IgD-negative memory B cell (primary cell): ENCODE data around the gene PCDHGA10. TPM values are rescaled to one million over a fixed set of nuclear protein-coding genes. Genes with fewer than 3 reads are reported as not detected.
"Not testable (repeated sequence)": the region's sequence is repeated elsewhere in the genome, so short reads cannot be mapped to it uniquely, and the experiment has no call there.

Experiments used
- H3K27ac Mint-ChIP-seq, 3 donors: one replicate each; pipeline ENCODE4 v1.8.0; 2020 to 2022; ENCODE audit warnings: mild to moderate bottlenecking in 3 of 3, mixed read lengths in 3 of 3, moderate library complexity in 1 of 3
- H3K27me3 Mint-ChIP-seq: one replicate; pipeline ENCODE4 v1.8.0; 2021; ENCODE audit warnings: mixed read lengths
- H3K36me3 Mint-ChIP-seq: one replicate; pipeline ENCODE4 v1.8.0; 2020; ENCODE audit warnings: mild to moderate bottlenecking, mixed read lengths
- H3K4me1 Mint-ChIP-seq, 3 donors: one replicate each; pipeline ENCODE4 v1.8.0; 2020 to 2022; ENCODE audit warnings: mixed read lengths in 3 of 3, mild to moderate bottlenecking in 1 of 3
- H3K4me3 Mint-ChIP-seq, 4 donors: one replicate each; pipeline ENCODE4 v1.8.0; 2020 to 2022; ENCODE audit warnings: mild to moderate bottlenecking in 4 of 4, mixed read lengths in 4 of 4, moderate library complexity in 3 of 4
- H3K9me3 Mint-ChIP-seq, 3 donors: one replicate each; pipeline ENCODE4 v1.8.0; 2020 to 2021; ENCODE audit warnings: mixed read lengths in 3 of 3, mild to moderate bottlenecking in 1 of 3
- polyA plus RNA-seq: library from polyadenylated mRNA; unstranded; fragments of 300-500 nt; fragmentation: Illumina TruSeq; gene quantifications from one replicate; pipeline ENCODE4 v1.2.3, GENCODE V29; 2021

Gene PCDHGA10
- polyA plus RNA-seq, 1 donor from 2014 or later = 0.15 TPM

GRCh38 chr5:141384471-141385267 lies 28.1 kb upstream of the PCDHGA10 start:
- peaks cover 28% of the 10 kb centered on the region for H3K27me3 Mint-ChIP-seq
- peaks cover 4 to 23% (median 8%) of the 10 kb centered on the region in 3 donors for H3K9me3 Mint-ChIP-seq
- H3K27ac Mint-ChIP-seq = no peak overlapping the region
- no peak overlapping the region for H3K4me3 Mint-ChIP-seq
- H3K36me3 Mint-ChIP-seq = peaks cover 1% of the 10 kb centered on the region
- H3K4me1 Mint-ChIP-seq = peaks cover 0 to 4% (median 2%) of the 10 kb centered on the region in 3 donors

- peak within 1 kb of the TSS in 2 of 3 donors; percentile 16 to 67 for H3K27ac Mint-ChIP-seq
- H3K9me3 Mint-ChIP-seq = peaks cover 8 to 33% (median 9%) of the 10 kb centered on the region in 3 donors
- H3K4me3 Mint-ChIP-seq = peak within 1 kb of the TSS; percentile 43 to 83 (median 60)
- not testable (repeated sequence) for H3K4me1 Mint-ChIP-seq, H3K36me3 Mint-ChIP-seq
- H3K27me3 Mint-ChIP-seq = peaks cover 37% of the 10 kb centered on the region
Measured at GRCh38 chr5:141387557-141388311, 25.1 kb upstream of the PCDHGA10 start, which contains the start of gene PCDHGB4. PCDHGB4 (plus strand) TSS chr5:141387698; CDS start chr5:141387885, 187 bp downstream.

- peaks cover 0 to 4% (median 2%) of the 10 kb centered on the region in 3 donors for H3K4me1 Mint-ChIP-seq
- H3K36me3 Mint-ChIP-seq = peaks cover 3% of the 10 kb centered on the region
- no peak overlapping the region for H3K4me3 Mint-ChIP-seq
- H3K27ac Mint-ChIP-seq = peak overlapping the region in 2 of 3 donors; percentile 16 to 48
- H3K27me3 Mint-ChIP-seq = peaks cover 29% of the 10 kb centered on the region
- peaks cover 10 to 36% (median 11%) of the 10 kb centered on the region in 3 donors for H3K9me3 Mint-ChIP-seq
Measured at GRCh38 chr5:141388661-141389060, 24.1 kb upstream of the PCDHGA10 start.

GRCh38 chr5:141389153-141390042 lies 23.4 kb upstream of the PCDHGA10 start:
- peaks cover 10 to 41% (median 13%) of the 10 kb centered on the region in 3 donors for H3K9me3 Mint-ChIP-seq
- peaks cover 32% of the 10 kb centered on the region for H3K27me3 Mint-ChIP-seq
- H3K27ac Mint-ChIP-seq = peak overlapping the region in 2 of 3 donors; percentile 16 to 57
- H3K4me3 Mint-ChIP-seq = peak overlapping the region in 1 of 4 donors; percentile 84
- H3K36me3 Mint-ChIP-seq = peaks cover 3% of the 10 kb centered on the region
- peaks cover 0 to 4% (median 2%) of the 10 kb centered on the region in 3 donors for H3K4me1 Mint-ChIP-seq

DNA sequence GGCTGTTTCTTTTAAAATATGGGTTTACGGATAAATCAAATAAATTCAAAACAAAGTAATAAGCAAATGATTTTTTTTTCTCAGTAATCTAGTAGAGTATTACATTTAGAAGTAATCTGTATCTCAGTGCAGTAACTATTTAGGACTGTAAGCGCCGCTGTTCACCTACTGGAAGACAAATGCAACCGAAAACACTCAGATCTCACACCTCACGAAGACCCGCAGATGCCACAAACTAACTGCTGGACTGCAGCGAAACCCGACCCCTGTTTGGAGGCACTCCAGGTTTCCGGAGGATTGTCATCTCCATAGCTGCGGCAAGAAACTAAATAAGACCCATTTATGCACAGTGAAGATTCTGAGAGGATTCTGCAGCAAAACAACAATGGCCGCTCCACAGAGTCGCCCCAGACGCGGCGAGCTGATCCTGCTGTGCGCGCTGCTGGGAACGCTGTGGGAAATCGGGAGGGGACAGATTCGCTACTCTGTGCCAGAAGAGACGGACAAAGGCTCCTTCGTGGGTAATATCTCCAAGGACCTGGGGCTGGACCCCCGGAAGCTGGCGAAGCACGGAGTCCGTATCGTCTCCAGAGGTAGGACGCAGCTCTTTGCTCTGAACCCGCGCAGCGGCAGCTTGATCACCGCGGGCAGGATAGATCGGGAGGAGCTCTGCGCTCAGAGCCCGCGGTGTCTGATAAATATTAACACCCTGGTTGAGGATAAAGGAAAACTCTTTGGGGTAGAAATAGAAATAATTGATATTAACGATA lies 20.2 kb upstream of the PCDHGA10 start, which contains the start of gene PCDHGA8:
Gene PCDHGA8, plus strand, starts transcription at position 205 of the 770 bp plus-strand sequence. Its CDS starts 181 bp downstream, at position 386.
- Mint-ChIP-seq H3K9me3 (peaks cover 10 to 27% (median 22%) of the 10 kb centered on the region in 3 donors), H3K36me3 (peaks cover 3% of the 10 kb centered on the region), H3K4me1 (peaks cover 0 to 4% (median 2%) of the 10 kb centered on the region in 3 donors), H3K27me3 (peaks cover 32% of the 10 kb centered on the region), H3K4me3 (no peak within 1 kb of the TSS), H3K27ac (peak within 1 kb of the TSS in 2 of 3 donors; percentile 53 to 76)

GRCh38 chr5:141393267-141393666 lies 19.5 kb upstream of the PCDHGA10 start:
- H3K27me3 Mint-ChIP-seq = peaks cover 32% of the 10 kb centered on the region
- H3K27ac Mint-ChIP-seq = peak overlapping the region in 1 of 3 donors; percentile 62
- peaks cover 10 to 26% (median 22%) of the 10 kb centered on the region in 3 donors for H3K9me3 Mint-ChIP-seq
- H3K4me3 Mint-ChIP-seq = no peak overlapping the region
- H3K4me1 Mint-ChIP-seq = peaks cover 0 to 4% (median 2%) of the 10 kb centered on the region in 3 donors
- H3K36me3 Mint-ChIP-seq = peaks cover 3% of the 10 kb centered on the region

DNA sequence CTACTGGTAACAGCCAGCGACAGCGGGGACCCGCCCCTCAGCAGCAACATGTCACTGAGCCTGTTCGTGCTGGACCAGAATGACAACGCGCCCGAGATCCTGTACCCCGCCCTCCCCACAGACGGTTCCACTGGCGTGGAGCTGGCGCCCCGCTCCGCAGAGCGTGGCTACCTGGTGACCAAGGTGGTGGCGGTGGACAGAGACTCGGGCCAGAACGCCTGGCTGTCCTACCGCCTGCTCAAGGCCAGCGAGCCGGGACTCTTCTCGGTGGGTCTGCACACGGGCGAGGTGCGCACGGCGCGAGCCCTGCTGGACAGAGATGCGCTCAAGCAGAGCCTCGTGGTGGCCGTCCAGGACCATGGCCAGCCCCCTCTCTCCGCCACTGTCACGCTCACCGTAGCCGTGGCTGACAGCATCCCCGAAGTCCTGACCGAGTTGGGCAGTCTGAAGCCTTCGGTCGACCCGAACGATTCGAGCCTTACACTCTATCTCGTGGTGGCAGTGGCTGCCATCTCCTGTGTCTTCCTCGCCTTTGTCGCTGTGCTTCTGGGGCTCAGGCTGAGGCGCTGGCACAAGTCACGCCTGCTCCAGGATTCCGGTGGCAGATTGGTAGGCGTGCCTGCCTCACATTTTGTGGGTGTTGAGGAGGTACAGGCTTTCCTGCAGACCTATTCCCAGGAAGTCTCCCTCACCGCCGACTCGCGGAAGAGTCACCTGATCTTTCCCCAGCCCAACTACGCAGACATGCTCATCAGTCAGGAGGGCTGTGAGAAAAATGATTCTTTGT lies 18.2 kb upstream of the PCDHGA10 start:
- Mint-ChIP-seq H3K27ac (peak overlapping the region in 1 of 3 donors; percentile 83), H3K4me3 (peak overlapping the region in 1 of 4 donors; percentile 17)

DNA sequence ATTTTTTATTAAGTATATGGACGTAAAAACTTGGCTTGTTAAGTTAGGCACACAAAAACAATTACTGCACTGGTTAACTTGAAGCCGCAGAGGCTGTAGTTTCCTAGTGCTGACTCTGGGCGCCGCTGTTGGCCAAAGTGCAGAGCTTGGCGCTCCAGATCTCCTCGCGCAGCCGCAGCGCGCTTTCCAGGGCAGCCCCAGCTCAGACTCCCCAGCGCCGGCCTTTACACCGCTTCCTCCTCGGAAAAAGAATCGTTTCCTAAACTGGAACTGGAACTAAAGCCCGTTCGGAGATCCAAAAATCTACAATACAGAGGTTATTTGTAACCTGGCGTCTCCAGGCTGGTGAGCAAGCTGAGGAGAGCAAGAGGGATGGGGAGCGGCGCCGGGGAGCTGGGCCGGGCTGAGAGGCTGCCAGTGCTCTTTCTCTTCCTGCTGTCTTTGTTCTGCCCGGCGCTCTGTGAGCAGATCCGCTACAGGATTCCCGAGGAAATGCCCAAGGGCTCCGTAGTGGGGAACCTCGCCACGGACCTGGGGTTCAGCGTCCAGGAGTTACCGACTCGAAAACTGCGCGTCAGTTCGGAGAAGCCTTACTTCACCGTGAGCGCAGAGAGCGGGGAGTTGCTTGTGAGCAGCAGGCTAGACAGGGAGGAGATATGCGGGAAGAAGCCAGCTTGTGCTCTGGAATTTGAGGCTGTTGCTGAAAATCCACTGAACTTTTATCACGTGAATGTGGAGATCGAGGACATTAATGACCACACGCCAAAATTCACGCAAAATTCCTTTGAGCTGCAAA lies 14.8 kb upstream of the PCDHGA10 start, which contains the start of gene PCDHGB5:
Gene PCDHGB5, plus strand, starts transcription at position 192 of the 796 bp plus-strand sequence. Its CDS starts 181 bp downstream, at position 373.
- Mint-ChIP-seq H3K27ac (peak within 1 kb of the TSS in 2 of 3 donors; percentile 46 to 67), H3K4me3 (peak within 1 kb of the TSS; percentile 73 to 84 (median 80)), H3K27me3 (peaks cover 36% of the 10 kb centered on the region), H3K9me3 (peaks cover 6 to 37% (median 19%) of the 10 kb centered on the region in 3 donors)
- not testable (repeated sequence) for H3K36me3 Mint-ChIP-seq, H3K4me1 Mint-ChIP-seq

More for the DNA sequence above, 18.2 kb upstream of the PCDHGA10 start:
- not testable (repeated sequence) for H3K36me3 Mint-ChIP-seq, H3K4me1 Mint-ChIP-seq
- peaks cover 9 to 29% (median 24%) of the 10 kb centered on the region in 3 donors for H3K9me3 Mint-ChIP-seq
- peaks cover 36% of the 10 kb centered on the region for H3K27me3 Mint-ChIP-seq

DNA sequence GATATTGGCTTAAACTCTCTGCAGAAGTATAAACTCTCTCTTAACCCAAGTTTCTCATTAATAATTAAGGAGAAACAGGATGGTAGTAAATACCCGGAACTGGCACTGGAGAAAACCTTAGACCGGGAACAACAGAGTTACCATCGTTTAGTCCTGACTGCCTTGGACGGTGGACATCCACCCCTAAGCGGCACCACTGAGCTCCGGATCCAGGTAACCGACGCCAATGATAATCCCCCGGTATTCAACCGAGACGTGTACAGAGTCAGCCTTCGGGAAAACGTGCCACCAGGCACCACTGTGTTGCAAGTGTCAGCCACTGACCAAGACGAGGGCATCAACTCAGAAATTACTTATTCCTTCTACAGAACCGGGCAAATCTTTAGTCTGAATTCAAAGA lies 14.2 kb upstream of the PCDHGA10 start:
- Mint-ChIP-seq H3K36me3 (peaks cover 4% of the 10 kb centered on the region), H3K27me3 (peaks cover 42% of the 10 kb centered on the region), H3K4me1 (peaks cover 0 to 3% (median 3%) of the 10 kb centered on the region in 3 donors), H3K4me3 (peak overlapping the region in 2 of 4 donors; percentile 8 to 81), H3K9me3 (peaks cover 5 to 35% (median 19%) of the 10 kb centered on the region in 3 donors), H3K27ac (peak overlapping the region in 2 of 3 donors; percentile 46 to 51)

DNA sequence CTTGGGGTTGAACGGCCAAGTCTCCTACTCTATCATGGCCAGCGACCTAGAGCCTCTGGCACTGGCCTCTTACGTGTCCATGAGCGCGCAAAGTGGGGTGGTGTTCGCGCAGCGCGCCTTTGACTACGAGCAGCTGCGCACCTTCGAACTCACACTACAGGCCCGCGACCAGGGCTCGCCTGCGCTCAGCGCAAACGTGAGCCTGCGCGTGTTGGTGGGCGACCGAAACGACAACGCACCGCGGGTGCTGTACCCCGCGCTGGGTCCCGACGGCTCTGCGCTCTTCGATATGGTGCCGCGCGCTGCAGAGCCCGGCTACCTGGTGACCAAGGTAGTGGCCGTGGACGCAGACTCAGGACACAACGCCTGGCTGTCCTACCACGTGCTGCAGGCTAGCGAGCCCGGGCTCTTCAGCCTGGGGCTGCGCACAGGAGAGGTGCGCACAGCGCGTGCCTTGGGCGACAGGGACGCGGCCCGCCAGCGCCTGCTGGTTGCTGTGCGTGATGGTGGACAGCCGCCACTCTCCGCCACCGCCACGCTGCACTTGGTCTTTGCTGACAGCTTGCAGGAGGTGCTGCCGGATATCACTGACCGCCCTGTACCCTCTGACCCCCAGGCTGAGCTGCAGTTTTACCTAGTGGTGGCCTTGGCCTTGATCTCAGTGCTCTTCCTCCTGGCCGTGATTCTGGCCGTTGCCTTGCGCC lies 13.1 kb upstream of the PCDHGA10 start:
- peak overlapping the region in 2 of 3 donors; percentile 51 to 87 for H3K27ac Mint-ChIP-seq
- H3K36me3 Mint-ChIP-seq = peaks cover 4% of the 10 kb centered on the region
- peaks cover 46% of the 10 kb centered on the region for H3K27me3 Mint-ChIP-seq
- H3K4me1 Mint-ChIP-seq = peaks cover 0 to 3% (median 3%) of the 10 kb centered on the region in 3 donors
- peak overlapping the region in 3 of 4 donors; percentile 2 to 75 (median 38) for H3K4me3 Mint-ChIP-seq
- H3K9me3 Mint-ChIP-seq = peaks cover 4 to 40% (median 21%) of the 10 kb centered on the region in 3 donors

GRCh38 chr5:141402553-141403243 lies 10.1 kb upstream of the PCDHGA10 start, which contains the start of gene PCDHGA9:
PCDHGA9 (plus strand) TSS chr5:141402778; CDS start chr5:141402953, 175 bp downstream.
- H3K4me1 Mint-ChIP-seq = peaks cover 0 to 3% (median 3%) of the 10 kb centered on the region in 3 donors
- H3K36me3 Mint-ChIP-seq = peaks cover 4% of the 10 kb centered on the region
- peak within 1 kb of the TSS; percentile 34 to 76 (median 74) for H3K27ac Mint-ChIP-seq
- H3K9me3 Mint-ChIP-seq = peaks cover 7 to 32% (median 21%) of the 10 kb centered on the region in 3 donors
- H3K4me3 Mint-ChIP-seq = peak within 1 kb of the TSS; percentile 23 to 93 (median 75)
- H3K27me3 Mint-ChIP-seq = peaks cover 53% of the 10 kb centered on the region
